HG02763 (cell line): ENCODE results near the gene CERS6.

Source experiments
- ATAC-seq: cut with Tn5 transposase; IDR thresholded peaks from one replicate; pipeline ENCODE4 v1.9.1; 2021; ENCODE audit warnings: mild to moderate bottlenecking, moderate library complexity; ENCODE audit not compliant: unreplicated experiment

CERS6 gene

DNA sequence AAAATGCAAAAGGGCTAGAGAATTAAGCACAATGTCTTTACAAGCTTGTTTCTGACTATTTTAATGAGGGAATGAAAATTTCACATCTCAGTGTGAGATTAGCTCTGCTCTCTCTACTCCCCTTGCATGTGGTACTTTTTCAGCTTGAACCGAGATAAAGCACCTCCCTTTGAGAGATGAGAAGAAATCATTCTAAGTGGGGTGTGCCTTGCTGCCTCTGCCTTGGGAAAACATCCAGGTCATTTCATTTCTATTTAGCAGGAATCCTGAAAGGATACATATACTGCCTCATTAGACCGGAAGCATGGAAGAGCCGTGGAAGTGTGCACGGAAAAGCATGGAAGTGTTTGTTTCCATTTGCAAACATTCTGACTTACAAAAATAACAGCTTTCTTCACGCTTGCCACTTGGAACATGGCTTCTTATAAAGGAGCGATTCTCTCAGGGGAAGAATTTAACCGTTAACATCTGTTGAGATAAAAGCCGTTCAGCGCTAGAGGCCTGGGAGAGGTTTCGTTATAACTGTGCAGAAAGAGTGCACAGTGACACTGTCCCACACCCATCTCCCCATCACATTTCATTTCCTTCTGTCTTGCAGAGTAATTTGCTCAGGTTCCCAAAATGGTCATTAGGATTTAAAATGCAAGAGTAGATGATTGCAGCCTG lies 363.1 kb downstream of the CERS6 start:
- ATAC-seq, result no peak

DNA sequence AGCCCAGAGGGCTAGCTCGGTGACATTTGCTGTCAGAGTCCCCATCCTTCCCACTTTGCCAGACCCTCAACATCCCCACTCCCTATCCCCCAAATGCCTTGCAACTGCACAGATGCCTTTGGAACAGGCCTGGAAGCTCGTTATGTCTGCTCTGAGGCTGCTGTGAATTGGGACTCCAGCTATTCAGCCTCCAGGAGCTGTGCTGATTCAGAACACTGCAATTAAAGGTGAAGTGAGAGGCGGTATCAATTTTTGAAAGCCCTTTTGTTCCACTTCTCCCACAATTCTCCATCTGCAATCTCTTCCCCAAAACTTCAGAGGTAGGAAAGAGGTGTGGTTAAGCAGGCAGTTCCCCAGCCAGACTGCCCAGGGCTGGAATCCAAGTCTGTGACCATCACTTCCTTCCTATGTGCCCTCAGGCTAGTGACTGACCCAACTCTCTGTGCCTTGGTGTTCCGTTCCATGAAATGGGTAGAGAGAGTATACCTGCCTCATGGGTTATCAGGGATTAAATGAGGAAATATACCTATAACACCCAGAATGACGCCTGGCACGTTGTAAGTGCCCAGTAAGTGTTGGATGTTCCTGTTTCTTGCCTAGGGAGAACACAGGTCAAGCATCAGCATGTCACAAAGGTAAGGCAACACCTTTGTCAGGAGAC lies 363.9 kb downstream of the CERS6 start:
- ATAC-seq, result no peak

DNA sequence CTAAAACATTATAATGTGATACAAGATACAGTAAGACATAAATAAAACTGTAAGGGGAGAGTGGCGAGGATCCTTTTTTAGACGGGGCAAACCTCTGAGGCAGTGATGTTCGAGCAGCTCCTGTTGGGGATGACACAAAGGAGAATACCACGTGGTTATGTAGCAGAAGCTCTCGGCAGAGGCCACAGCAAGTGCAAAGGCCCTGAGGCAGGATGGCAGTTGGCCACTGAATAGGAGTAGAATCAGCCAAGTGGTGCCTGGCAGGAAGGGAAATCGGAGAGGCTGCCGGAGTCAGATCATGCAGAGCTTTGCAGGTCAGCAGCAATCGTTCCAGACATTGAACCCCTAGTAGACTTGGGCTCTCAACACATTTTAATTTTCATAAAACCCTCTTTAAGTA lies 365.5 kb downstream of the CERS6 start:
- ATAC-seq, result no peak

DNA sequence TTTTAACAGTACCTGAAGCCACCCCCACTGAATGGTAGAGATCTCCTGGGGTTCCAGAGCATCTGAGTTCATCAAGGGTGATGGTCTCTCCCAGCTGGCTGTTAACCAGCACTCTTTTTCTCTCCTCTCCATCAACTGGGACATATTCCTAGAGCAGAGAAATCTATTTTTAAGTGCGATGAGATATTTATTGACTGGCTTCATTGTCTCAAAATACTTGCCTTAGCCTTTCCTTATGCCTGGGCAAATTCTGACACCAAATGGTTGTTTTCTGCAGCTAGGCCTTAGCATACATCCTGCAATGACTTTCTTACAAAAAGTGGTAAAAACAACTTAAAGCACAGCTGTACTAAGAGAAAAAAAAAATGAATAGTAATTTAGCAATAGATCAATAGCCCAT lies 365.9 kb downstream of the CERS6 start:
- no peak for ATAC-seq
